ENCODE results near the gene ZNF512B. TPM values are rescaled to one million over a fixed set of nuclear protein-coding genes. Genes with fewer than 3 reads are reported as not detected.

The ZNF512B gene
- polyA plus RNA-seq, 3 donors: 0.10 to 2.6 TPM; not detected in 1

DNA sequence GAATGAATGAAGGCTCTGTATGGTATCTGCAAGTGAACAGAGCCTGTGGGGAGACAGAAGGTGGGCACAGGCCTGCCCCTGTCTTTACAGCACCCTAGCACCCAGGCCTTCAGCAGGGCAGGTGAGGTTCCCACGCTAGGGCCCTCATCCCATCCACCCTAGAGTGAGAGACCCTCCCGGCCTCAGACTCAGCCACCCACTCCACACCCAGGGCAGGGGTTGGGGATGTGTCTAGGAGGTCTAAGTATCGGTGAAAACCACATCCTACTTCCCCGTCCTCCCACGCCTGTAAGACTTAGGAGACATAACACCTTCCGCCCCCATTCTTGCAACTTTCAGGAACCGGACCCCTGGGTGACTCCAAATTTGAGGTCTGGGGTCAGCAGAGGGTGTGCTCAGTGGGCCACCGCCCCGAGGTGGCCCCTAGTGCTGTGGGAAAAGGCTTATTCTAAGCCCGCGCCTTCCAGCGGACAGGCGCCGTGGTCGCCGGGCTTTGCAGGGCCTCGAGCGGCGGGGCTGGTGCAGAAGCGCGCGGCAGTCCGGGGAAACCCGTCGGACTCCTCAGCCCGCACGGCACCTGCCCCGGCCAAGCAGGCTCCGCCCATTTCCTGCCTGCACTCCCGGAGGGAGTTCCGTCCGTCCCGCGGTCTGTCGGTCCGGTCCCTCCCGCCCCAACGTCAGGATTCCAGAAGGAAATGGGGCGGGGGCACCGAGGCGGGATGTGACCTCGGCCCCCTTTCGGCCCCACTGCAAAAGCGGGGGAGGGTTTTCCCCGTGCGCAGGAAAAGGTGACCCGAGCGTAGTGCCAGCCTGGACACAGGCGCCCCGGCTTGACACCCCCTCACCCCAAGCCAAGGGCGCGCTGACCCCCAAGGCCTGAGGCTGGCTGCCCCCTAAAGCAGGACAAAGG lies 8.8 kb upstream of the ZNF512B start:
- peaks cover 10 to 13% of the 10 kb centered on the region in 2 donors for H3K36me3 Mint-ChIP-seq
- intact Hi-C loops (cut with micrococcal nuclease): no loop called here

DNA sequence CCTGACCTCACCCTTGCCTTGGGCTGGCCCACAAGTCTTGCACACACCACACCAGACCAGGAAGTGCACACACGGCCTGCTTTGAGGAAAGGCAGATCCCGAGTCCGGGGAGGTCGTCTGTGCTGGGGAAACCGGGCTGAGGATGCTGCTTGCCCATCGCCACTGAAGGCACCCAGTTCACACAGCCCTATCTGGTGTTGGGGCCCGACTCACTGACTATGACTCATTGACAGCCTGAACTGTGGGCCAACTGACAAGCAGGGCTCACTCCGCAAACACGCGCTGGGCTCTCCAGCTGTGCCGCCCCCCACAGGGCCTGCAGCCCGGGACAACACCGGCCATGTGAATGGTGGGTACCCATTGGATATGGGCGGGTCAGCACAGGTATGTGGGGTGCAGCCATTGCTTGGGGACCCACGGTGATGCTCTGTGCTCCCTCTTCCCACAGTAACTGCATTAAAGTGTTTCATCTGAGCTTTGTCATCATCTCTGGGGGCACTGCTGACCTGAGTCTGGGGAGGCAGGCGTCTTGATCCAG lies 8.1 kb upstream of the ZNF512B start:
- H4K20me1 ChIP-seq (ENCODE audit: insufficient read depth, low read length): no peaks in the 10 kb centered on the region
- Mint-ChIP-seq H3K4me3 (peak overlapping the region in 1 of 2 donors; percentile 21), H3K36me3 (peaks cover 2 to 5% of the 10 kb centered on the region in 2 donors), H3K9me3 (peaks cover 0 to 2% (median 0%) of the 10 kb centered on the region in 7 donors), H3K27me3 (ENCODE audit: low read depth in 3 of 3) (peaks cover 7 to 14% (median 11%) of the 10 kb centered on the region in 3 donors), H3K4me1 (peaks cover 47% of the 10 kb centered on the region), H3K27ac (peak overlapping the region in 2 of 7 donors; percentile 4 to 84)
- H2AFZ ChIP-seq (ENCODE audit: insufficient read depth, low read depth, low read length, poor library complexity, severe bottlenecking): peak overlapping the region; percentile 47
- H3K9ac ChIP-seq (ENCODE audit: insufficient read depth, low read length, poor library complexity, severe bottlenecking): no peak overlapping the region
- peak in 2 of 3 donors; percentile 40 to 68 for DNase-seq
- H3K27ac ChIP-seq (ENCODE audit: low read depth in 1 of 2, low read length in 2 of 2): no peak overlapping the region
- peaks cover 0 to 6% of the 10 kb centered on the region in 2 donors for H3K27me3 ChIP-seq (ENCODE audit: control insufficient read depth in 2 of 2, insufficient read depth in 2 of 2, low read length in 2 of 2)
- H3K4me1 ChIP-seq (ENCODE audit: control insufficient read depth in 1 of 2, insufficient read depth in 2 of 2, low read length in 2 of 2): peaks cover 35 to 59% of the 10 kb centered on the region in 2 donors
- H3K36me3 ChIP-seq (replicated peaks in 1 of 2; ENCODE audit: control insufficient read depth in 1 of 2, insufficient read depth in 2 of 2, low read length in 2 of 2): peaks cover 1 to 5% of the 10 kb centered on the region in 2 donors
- peak overlapping the region; percentile 99 for H3K4me2 ChIP-seq (replicated peaks; ENCODE audit: extremely low read depth, low read length, poor library complexity, severe bottlenecking)
- TF ChIP-seq, protein P1, sequence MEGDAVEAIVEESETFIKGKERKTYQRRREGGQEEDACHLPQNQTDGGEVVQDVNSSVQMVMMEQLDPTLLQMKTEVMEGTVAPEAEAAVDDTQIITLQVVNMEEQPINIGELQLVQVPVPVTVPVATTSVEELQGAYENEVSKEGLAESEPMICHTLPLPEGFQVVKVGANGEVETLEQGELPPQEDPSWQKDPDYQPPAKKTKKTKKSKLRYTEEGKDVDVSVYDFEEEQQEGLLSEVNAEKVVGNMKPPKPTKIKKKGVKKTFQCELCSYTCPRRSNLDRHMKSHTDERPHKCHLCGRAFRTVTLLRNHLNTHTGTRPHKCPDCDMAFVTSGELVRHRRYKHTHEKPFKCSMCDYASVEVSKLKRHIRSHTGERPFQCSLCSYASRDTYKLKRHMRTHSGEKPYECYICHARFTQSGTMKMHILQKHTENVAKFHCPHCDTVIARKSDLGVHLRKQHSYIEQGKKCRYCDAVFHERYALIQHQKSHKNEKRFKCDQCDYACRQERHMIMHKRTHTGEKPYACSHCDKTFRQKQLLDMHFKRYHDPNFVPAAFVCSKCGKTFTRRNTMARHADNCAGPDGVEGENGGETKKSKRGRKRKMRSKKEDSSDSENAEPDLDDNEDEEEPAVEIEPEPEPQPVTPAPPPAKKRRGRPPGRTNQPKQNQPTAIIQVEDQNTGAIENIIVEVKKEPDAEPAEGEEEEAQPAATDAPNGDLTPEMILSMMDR (IDR thresholded peaks at IDR 0.05): no peak
- intact Hi-C loops (cut with micrococcal nuclease): no loop called here
- H3K79me2 ChIP-seq (ENCODE audit: insufficient read depth, low read length): peaks cover 17% of the 10 kb centered on the region
- H3K4me3 ChIP-seq (replicated peaks in 1 of 3; ENCODE audit: low read depth in 2 of 3, low read length in 3 of 3): peak overlapping the region in 1 of 3 experiments; percentile 83
- 36% methylated on average over 11 of the region's 16 CpGs for WGBS (ENCODE audit: insufficient coverage)
- H3K9me3 ChIP-seq (replicated peaks in 1 of 2; ENCODE audit: control insufficient read depth in 1 of 2, insufficient read depth in 1 of 2, low read length in 2 of 2): no peaks in the 10 kb centered on the region

More for the DNA sequence above, 8.8 kb upstream of the ZNF512B start:
- Histone ChIP-seq H3K27me3 (ENCODE audit: control insufficient read depth in 2 of 2, insufficient read depth in 2 of 2, low read length in 2 of 2) (peaks cover 0 to 5% of the 10 kb centered on the region in 2 donors), H3K36me3 (replicated peaks in 1 of 2; ENCODE audit: control insufficient read depth in 1 of 2, insufficient read depth in 2 of 2, low read length in 2 of 2) (peaks cover 7 to 12% of the 10 kb centered on the region in 2 donors), H3K4me2 (replicated peaks; ENCODE audit: extremely low read depth, low read length, poor library complexity, severe bottlenecking) (peak overlapping the region; percentile 99), H3K79me2 (ENCODE audit: insufficient read depth, low read length) (peaks cover 20% of the 10 kb centered on the region), H3K4me3 (replicated peaks in 1 of 3; ENCODE audit: low read depth in 2 of 3, low read length in 3 of 3) (peak overlapping the region; percentile 21 to 83 (median 67)), H3K9ac (ENCODE audit: insufficient read depth, low read length, poor library complexity, severe bottlenecking) (peak overlapping the region; percentile 49), H3K27ac (ENCODE audit: low read depth in 1 of 2, low read length in 2 of 2) (no peak overlapping the region), H4K20me1 (ENCODE audit: insufficient read depth, low read length) (no peaks in the 10 kb centered on the region), H3K9me3 (replicated peaks in 1 of 2; ENCODE audit: control insufficient read depth in 1 of 2, insufficient read depth in 1 of 2, low read length in 2 of 2) (no peaks in the 10 kb centered on the region), H2AFZ (ENCODE audit: insufficient read depth, low read depth, low read length, poor library complexity, severe bottlenecking) (peak overlapping the region; percentile 92), H3K4me1 (ENCODE audit: control insufficient read depth in 1 of 2, insufficient read depth in 2 of 2, low read length in 2 of 2) (peaks cover 34 to 57% of the 10 kb centered on the region in 2 donors)
- under 1% methylated on average over 39 of the region's 52 CpGs for WGBS (ENCODE audit: insufficient coverage)
- Mint-ChIP-seq H3K4me1 (peaks cover 47% of the 10 kb centered on the region), H3K27me3 (ENCODE audit: low read depth in 3 of 3) (peaks cover 4 to 11% (median 10%) of the 10 kb centered on the region in 3 donors), H3K4me3 (peak overlapping the region; percentile 79 to 83), H3K27ac (no peak overlapping the region), H3K9me3 (peaks cover 0 to 2% (median 0%) of the 10 kb centered on the region in 7 donors)
- peak in 2 of 3 donors; percentile 45 to 63 for DNase-seq
- TF ChIP-seq, protein P1 (IDR thresholded peaks at IDR 0.05): no peak
